ENCODE data around the gene ACBD4. TPM values are rescaled to one million over a fixed set of nuclear protein-coding genes. Genes with fewer than 3 reads are reported as not detected.

The ACBD4 gene
- total and polyA plus RNA-seq, 7 donors: 13.2 to 36.5 (median 21.2) TPM

DNA sequence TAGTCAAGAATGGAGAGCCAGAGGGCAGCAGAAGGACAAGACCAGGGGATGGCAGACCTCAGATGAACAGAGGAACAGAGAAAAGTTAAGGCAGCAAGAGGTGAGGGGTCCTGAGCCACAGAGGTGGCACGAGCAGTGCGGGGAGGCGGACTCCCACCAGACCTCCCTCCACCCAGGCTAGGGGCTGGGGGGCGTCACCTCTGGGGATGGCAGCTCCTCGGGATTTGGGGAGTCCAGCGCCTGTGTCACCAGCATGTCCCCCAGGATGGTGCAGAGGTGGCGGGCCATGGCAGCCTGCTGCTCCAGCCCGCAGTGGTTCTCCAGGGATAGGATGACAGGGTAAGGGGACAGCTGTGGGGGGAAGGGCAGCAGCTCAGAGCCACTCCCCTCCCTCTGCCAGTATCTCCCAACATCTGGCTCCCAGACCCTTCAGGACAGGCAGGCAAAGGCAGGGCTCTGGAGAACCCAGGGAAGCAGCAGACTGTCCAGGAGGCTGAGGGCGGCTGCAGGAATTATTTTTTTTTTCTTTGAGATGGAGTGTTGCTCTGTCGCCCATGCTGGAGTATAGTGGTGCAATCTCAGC, 19.0 kb upstream of the ACBD4 start:
- WGBS, 2 donors: 93 to 94% methylated on average over 10 of the region's 10 CpGs
- no peaks in the 10 kb centered on the region for H3K9me3 ChIP-seq
- H3K4me3 ChIP-seq: no peak overlapping the region
- intact Hi-C loops (cut with DNase I): no loop called here
- H3K4me1 ChIP-seq: peaks cover 0 to 13% (median 9%) of the 10 kb centered on the region in 4 donors
- TF ChIP-seq, protein P1, sequence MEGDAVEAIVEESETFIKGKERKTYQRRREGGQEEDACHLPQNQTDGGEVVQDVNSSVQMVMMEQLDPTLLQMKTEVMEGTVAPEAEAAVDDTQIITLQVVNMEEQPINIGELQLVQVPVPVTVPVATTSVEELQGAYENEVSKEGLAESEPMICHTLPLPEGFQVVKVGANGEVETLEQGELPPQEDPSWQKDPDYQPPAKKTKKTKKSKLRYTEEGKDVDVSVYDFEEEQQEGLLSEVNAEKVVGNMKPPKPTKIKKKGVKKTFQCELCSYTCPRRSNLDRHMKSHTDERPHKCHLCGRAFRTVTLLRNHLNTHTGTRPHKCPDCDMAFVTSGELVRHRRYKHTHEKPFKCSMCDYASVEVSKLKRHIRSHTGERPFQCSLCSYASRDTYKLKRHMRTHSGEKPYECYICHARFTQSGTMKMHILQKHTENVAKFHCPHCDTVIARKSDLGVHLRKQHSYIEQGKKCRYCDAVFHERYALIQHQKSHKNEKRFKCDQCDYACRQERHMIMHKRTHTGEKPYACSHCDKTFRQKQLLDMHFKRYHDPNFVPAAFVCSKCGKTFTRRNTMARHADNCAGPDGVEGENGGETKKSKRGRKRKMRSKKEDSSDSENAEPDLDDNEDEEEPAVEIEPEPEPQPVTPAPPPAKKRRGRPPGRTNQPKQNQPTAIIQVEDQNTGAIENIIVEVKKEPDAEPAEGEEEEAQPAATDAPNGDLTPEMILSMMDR (IDR thresholded peaks at IDR 0.05): no peak
- TF ChIP-seq POLR2A (IDR thresholded peaks at IDR 0.05) (no peak), POLR2AphosphoS5 (IDR thresholded peaks at IDR 0.05) (no peak), EP300 (IDR thresholded peaks at IDR 0.05) (no peak)
- peaks cover 13 to 81% (median 42%) of the 10 kb centered on the region in 4 donors for H3K36me3 ChIP-seq
- H3K27ac ChIP-seq: no peak overlapping the region
- H3K27me3 ChIP-seq: no peaks in the 10 kb centered on the region
- no peak for DNase-seq

DNA sequence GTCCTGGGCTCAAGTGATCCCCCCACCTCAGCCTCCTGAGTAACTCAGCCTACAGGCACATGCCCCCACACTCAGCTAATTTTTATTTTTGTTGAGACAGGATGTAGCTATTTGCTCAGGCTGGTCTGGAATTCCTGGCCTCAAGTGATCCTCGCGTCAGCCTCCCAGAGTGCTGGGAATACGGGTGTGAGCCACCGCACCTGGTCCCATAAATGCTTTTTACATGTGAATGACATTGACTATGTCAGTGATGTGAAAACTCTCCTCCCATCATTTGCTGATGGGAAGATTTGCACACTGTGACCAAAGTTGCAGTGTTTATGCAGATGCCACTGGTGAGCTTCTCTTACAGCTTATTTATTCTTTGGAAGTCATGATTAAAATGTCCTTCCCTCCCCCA, 18.2 kb upstream of the ACBD4 start:
- Histone ChIP-seq H3K9me3 (no peaks in the 10 kb centered on the region), H3K36me3 (peaks cover 13 to 76% (median 38%) of the 10 kb centered on the region in 4 donors), H3K4me3 (no peak overlapping the region), H3K27ac (no peak overlapping the region), H3K4me1 (peaks cover 0 to 10% (median 4%) of the 10 kb centered on the region in 4 donors), H3K27me3 (no peaks in the 10 kb centered on the region)
- TF ChIP-seq POLR2A (IDR thresholded peaks at IDR 0.05) (no peak), EP300 (IDR thresholded peaks at IDR 0.05) (no peak), POLR2AphosphoS5 (IDR thresholded peaks at IDR 0.05) (no peak)
- TF ChIP-seq, protein P1 (IDR thresholded peaks at IDR 0.05): no peak
- DNase-seq: no peak
- 90 to 91% methylated on average over 4 of the region's 4 CpGs for WGBS, 2 donors
- intact Hi-C loops (cut with DNase I): no loop called here

DNA sequence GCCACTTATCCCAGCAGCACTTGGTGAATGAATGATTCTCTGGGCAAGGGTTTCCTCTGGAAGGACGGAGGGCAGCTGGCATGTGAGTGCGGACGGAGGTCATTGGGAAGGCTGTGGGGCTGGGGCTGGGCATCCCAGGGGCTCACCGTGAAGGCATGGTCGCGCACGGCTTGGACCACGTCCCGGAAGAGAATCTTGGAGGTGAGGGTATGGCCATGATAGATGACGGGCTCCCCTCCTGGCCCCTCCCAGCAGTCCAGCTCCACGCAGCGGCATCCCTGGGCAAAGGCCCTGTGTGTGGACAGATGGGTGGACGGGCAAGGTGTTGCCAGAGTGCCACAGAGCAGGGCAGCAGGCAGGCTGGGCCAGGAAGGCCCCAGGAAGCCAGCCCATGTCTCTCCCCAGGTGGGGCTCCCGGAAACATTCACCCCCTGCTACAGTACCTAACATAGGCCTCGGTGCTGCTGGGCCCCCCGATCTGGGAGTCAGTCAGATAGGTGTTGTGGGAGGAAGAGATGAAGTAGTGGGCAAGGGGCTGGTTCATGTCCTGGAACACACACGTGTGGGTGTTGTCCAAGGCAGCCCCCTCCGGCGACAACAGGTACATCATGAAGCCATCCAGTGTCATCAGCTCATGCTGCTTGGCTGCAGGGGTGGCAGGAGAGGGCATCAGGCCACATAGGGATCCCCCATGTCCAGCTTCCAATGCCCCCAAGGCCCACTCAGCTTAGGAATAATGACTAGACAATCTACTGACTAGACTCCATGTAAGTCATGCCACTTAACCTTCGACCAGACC, 17.4 kb upstream of the ACBD4 start:
- TF ChIP-seq POLR2A (IDR thresholded peaks at IDR 0.05): no peak
- TF ChIP-seq, protein P1 (IDR thresholded peaks at IDR 0.05): no peak
- TF ChIP-seq POLR2AphosphoS5 (IDR thresholded peaks at IDR 0.05): no peak
- TF ChIP-seq EP300 (IDR thresholded peaks at IDR 0.05): no peak
- DNase-seq: no peak
- Histone ChIP-seq H3K36me3 (peaks cover 13 to 69% (median 32%) of the 10 kb centered on the region in 4 donors), H3K9me3 (no peaks in the 10 kb centered on the region), H3K27ac (no peak overlapping the region), H3K4me1 (peaks cover 0 to 7% (median 6%) of the 10 kb centered on the region in 4 donors), H3K27me3 (no peaks in the 10 kb centered on the region), H3K4me3 (no peak overlapping the region)
- intact Hi-C loops (cut with DNase I): no loop called here
- 93 to 95% methylated on average over 20 of the region's 20 CpGs for WGBS, 2 donors

DNA sequence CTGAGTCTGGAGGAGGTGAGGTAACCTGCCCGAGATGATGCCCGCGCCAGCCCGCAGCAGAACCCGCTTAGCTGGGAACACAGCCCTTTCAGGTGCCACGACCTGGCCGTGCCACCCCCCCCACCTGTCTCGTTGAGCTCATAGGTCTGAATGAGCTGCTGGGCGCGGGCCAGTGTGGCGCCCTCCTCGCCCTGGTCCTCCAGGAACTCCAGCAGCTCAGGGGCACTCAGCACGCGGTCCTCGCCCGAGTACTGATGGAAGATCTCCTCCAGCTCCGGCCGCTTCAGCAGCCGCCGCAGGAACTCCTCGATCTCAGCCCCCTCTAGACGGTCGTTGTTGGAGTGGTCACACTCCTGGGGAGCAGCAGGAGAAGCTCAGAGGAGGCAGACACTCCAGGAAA, 16.8 kb upstream of the ACBD4 start:
- TF ChIP-seq EP300 (IDR thresholded peaks at IDR 0.05) (no peak), POLR2AphosphoS5 (IDR thresholded peaks at IDR 0.05) (no peak), POLR2A (IDR thresholded peaks at IDR 0.05) (no peak)
- TF ChIP-seq, protein P1 (IDR thresholded peaks at IDR 0.05): no peak
- intact Hi-C loops (cut with DNase I): no loop called here

More for the DNA sequence above, 16.8 kb upstream of the ACBD4 start:
- no peak overlapping the region for H3K4me3 ChIP-seq
- no peak for DNase-seq
- no peaks in the 10 kb centered on the region for H3K27me3 ChIP-seq
- 89 to 94% methylated on average over 23 of the region's 23 CpGs for WGBS, 2 donors
- H3K4me1 ChIP-seq: peaks cover 0 to 13% (median 11%) of the 10 kb centered on the region in 4 donors
- no peaks in the 10 kb centered on the region for H3K9me3 ChIP-seq
- H3K27ac ChIP-seq: no peak overlapping the region
- H3K36me3 ChIP-seq: peaks cover 13 to 63% (median 25%) of the 10 kb centered on the region in 4 donors
